H1 (cell line): ENCODE results near the gene OCRL. TPM values are rescaled to one million over a fixed set of nuclear protein-coding genes. Genes with fewer than 3 reads are reported as not detected.

Experiments
- ASH2L ChIP-seq: fragments of 200-600, 300-600 bp; sonication (generic); IDR thresholded peaks from one replicate; pipeline ENCODE4 v1.7.1; 2017; ENCODE audit warnings: low read length
- ATF2 ChIP-seq: IDR thresholded peaks from 2 replicates; pipeline ENCODE4 v1.6.1; 2012; ENCODE audit warnings: low read length, inconsistent platforms
- CBX8 ChIP-seq: fragments of 300-800, 300-1000 bp; sonication (generic); IDR thresholded peaks from 2 replicates; pipeline ENCODE4 v1.7.1; 2016; ENCODE audit warnings: low read depth, low read length, borderline replicate concordance
- CEBPB ChIP-seq: IDR thresholded peaks from 2 replicates; pipeline ENCODE4 v1.6.1; 2012; ENCODE audit warnings: low read depth, low read length
- CHD2 ChIP-seq: IDR thresholded peaks from 2 replicates; pipeline ENCODE4 v1.6.1; 2012; ENCODE audit warnings: low read length, improper control_type of control experiment
- EGR1 ChIP-seq: IDR thresholded peaks from 2 replicates; pipeline ENCODE4 v1.6.1; 2011; ENCODE audit warnings: low read depth, low read length, borderline replicate concordance
- EP300 ChIP-seq, 2 experiments: IDR thresholded peaks; 1 replicate in 1 of 2; 2 replicates in 1 of 2; pipeline ENCODE4 v1.6.1; 2011 to 2012; ENCODE audit warnings: low read depth in 2 of 2, low read length in 2 of 2, mild to moderate bottlenecking in 2 of 2, borderline replicate concordance in 1 of 2, inconsistent platforms in 1 of 2, moderate library complexity in 1 of 2
- GTF2F1 ChIP-seq: IDR thresholded peaks from 2 replicates; pipeline ENCODE4 v1.6.1; 2012; ENCODE audit warnings: low read depth, low read length, improper control_type of control experiment, borderline replicate concordance
- HDAC2 ChIP-seq, 2 experiments: fragments of 300-600 bp in 1 of 2; sonication (generic) in 1 of 2; IDR thresholded peaks; 2 replicates each; pipeline ENCODE4 v1.6.1; 2011 to 2012; ENCODE audit warnings: low read depth in 2 of 2, low read length in 2 of 2, mild to moderate bottlenecking in 2 of 2, moderate library complexity in 2 of 2, borderline replicate concordance in 1 of 2, inconsistent platforms in 1 of 2
- POLR2A ChIP-seq, 2 experiments: IDR thresholded peaks; 1 replicate in 1 of 2; 2 replicates in 1 of 2; pipeline ENCODE4 v1.6.1; 2011; ENCODE audit warnings: low read depth in 2 of 2, low read length in 2 of 2, mild to moderate bottlenecking in 2 of 2; ENCODE audit errors: control extremely low read depth in 1 of 2
- POU5F1 ChIP-seq: IDR thresholded peaks from 2 replicates; pipeline ENCODE4 v1.6.1; 2011; ENCODE audit warnings: low read depth, mild to moderate bottlenecking, low read length, moderate library complexity
- RBBP5 ChIP-seq: IDR thresholded peaks from 2 replicates; pipeline ENCODE4 v1.7.1; 2012; ENCODE audit warnings: low read depth, mild to moderate bottlenecking, inconsistent platforms, low read length, moderate library complexity, borderline replicate concordance
- RFX5 ChIP-seq: IDR thresholded peaks from 2 replicates; pipeline ENCODE4 v1.6.1; 2011; ENCODE audit warnings: low read depth, low read length, improper control_type of control experiment, borderline replicate concordance
- RXRA ChIP-seq: IDR thresholded peaks from 2 replicates; pipeline ENCODE4 v1.6.1; 2011; ENCODE audit warnings: low read depth, mild to moderate bottlenecking, low read length, moderate library complexity; ENCODE audit not compliant: insufficient read depth
- SUZ12 ChIP-seq: fragments of 200-600 bp; sonication (generic); IDR thresholded peaks from 2 replicates; pipeline ENCODE4 v1.6.1; 2012; ENCODE audit warnings: mild to moderate bottlenecking, inconsistent platforms, low read length, moderate library complexity, mixed read lengths
- YY1 ChIP-seq: IDR thresholded peaks from 2 replicates; pipeline ENCODE4 v1.6.1; 2011; ENCODE audit warnings: low read depth, mild to moderate bottlenecking, low read length
- ZNF274 ChIP-seq: IDR thresholded peaks from 2 replicates; pipeline ENCODE4 v1.7.0; 2012; ENCODE audit warnings: low read length, borderline replicate concordance; ENCODE audit errors: extremely low read depth
- polyA plus RNA-seq, 7 experiments: library from polyadenylated mRNA; depleted of rRNA in 3 of 7; stranded (reverse) in 5 of 7; unstranded in 2 of 7; fragments of >200 nt in 5 of 7; fragments of 200-250 nt in 2 of 7; gene quantifications; 1 replicate in 5 of 7; 2 replicates in 1 of 7; 4 replicates in 1 of 7; pipeline versions ENCODE4 v1.2.1 to v1.2.3, GENCODE V29; 2011 to 2013; ENCODE audit warnings: missing spikeins in 2 of 7, mixed read lengths in 2 of 7
- total RNA-seq: library from RNA; stranded (reverse); fragmentation: NEBNext Ultra II Directional; extraction: Animal tissue kit (Norgen Biotek cat#: 25700); gene quantifications from 2 replicates; pipeline ENCODE4 v1.2.1, GENCODE V29; 2021

OCRL gene
- total and polyA plus RNA-seq, 2 of the 8 experiments (the other 6 are each of a cell fraction or from before 2014, with no cell fraction given), result 12.7 to 15.1 TPM

GRCh38 chrX:129622757-129623301 is 82.8 kb downstream of the OCRL start (continued):
- TF ChIP-seq RXRA (no peak), YY1 (no peak), ATF2 (no peak), CBX8 (no peak), POLR2A (IDR thresholded peaks at IDR 0.05; ENCODE audit: control extremely low read depth in 1 of 2, low read depth in 2 of 2, low read length in 2 of 2) (no peak), ZNF274 (no peak), SUZ12 (no peak), POU5F1 (no peak), RFX5 (no peak), ASH2L (no peak), EGR1 (no peak), RBBP5 (no peak), HDAC2 (IDR thresholded peaks at IDR 0.05; ENCODE audit: borderline replicate concordance in 1 of 2, low read depth in 2 of 2, low read length in 2 of 2) (no peak), EP300 (IDR thresholded peaks at IDR 0.05; ENCODE audit: borderline replicate concordance in 1 of 2, low read depth in 2 of 2, low read length in 2 of 2) (no peak), CEBPB (no peak), GTF2F1 (no peak), CHD2 (no peak)
